H1 (cell line): ENCODE data around the gene PHF1. TPM values are rescaled to one million over a fixed set of nuclear protein-coding genes. Genes with fewer than 3 reads are reported as not detected.
A peak's percentile ranks its signal among the peaks of the same experiment; 100 is the strongest.

Experiments used
- CTCF ChIA-PET: fragments of 300-600 bp; sonication (Branson Sonifier 250); formaldehyde crosslinking; loops from one replicate; lab custom pipeline; 2021; ENCODE audit not compliant: partially characterized antibody; lab: Charles Lee
- POLR2A ChIA-PET: fragments of 300-600 bp; sonication (Branson Sonifier 250); formaldehyde crosslinking; loops from one replicate; lab custom pipeline; 2021; ENCODE audit warnings: inconsistent platforms; ENCODE audit not compliant: partially characterized antibody; lab: Charles Lee
- DNase-seq, 2 experiments: peaks; one replicate each; pipeline versions ENCODE4 v3.0.0 to v3.0.0-alpha.2; 2010 to 2022; ENCODE audit warnings: low spot score in 2 of 2, low read depth in 1 of 2, mixed read lengths in 1 of 2
- FAIRE-seq: peaks from 2 replicates; lab custom pipeline; 2011; peaks lifted over from hg19 to GRCh38; lab: Jason Lieb, UNC
- H2AFZ ChIP-seq: 2 replicates; pipeline ENCODE4 v1.8.1; 2012; ENCODE audit warnings: low read length, inconsistent platforms
- H2AK5ac ChIP-seq: 2 replicates; pipeline ENCODE4 v1.6.1; 2013; ENCODE audit warnings: low read depth, low read length
- H2BK120ac ChIP-seq: replicated peaks from 2 replicates; pipeline ENCODE3; 2013; ENCODE audit warnings: low read depth, low read length, inconsistent platforms
- H2BK12ac ChIP-seq: 2 replicates; pipeline ENCODE4 v1.6.1; 2013; ENCODE audit warnings: low read depth, low read length
- H2BK15ac ChIP-seq: 2 replicates; pipeline ENCODE4 v1.6.1; 2013; ENCODE audit warnings: low read length
- H2BK20ac ChIP-seq: 2 replicates; pipeline ENCODE4 v1.6.1; 2013; ENCODE audit warnings: low read length
- H2BK5ac ChIP-seq: 2 replicates; pipeline ENCODE4 v1.6.1; 2013; ENCODE audit warnings: low read depth, low read length
- H3K14ac ChIP-seq: 2 replicates; pipeline ENCODE4 v1.6.1; 2013; ENCODE audit warnings: inconsistent platforms; ENCODE audit not compliant: insufficient read length
- H3K18ac ChIP-seq: 2 replicates; pipeline ENCODE4 v1.6.1; 2013; ENCODE audit warnings: low read length; ENCODE audit errors: extremely low read depth
- H3K23ac ChIP-seq: 2 replicates; pipeline ENCODE4 v1.6.1; 2013; ENCODE audit warnings: inconsistent platforms; ENCODE audit not compliant: insufficient read length
- H3K23me2 ChIP-seq: 2 replicates; pipeline ENCODE4 v1.6.1; 2013; ENCODE audit warnings: low read depth, low read length
- H3K27ac ChIP-seq: 2 replicates; pipeline ENCODE4 v1.6.1; 2011; ENCODE audit warnings: low read depth, low read length, inconsistent platforms
- H3K27me3 ChIP-seq, 4 experiments: replicated peaks in 1 of 4; 1 replicate in 1 of 4; 2 replicates in 3 of 4; pipeline versions ENCODE4 v1.6.1 to v1.8.1; 2011 to 2013; ENCODE audit warnings: low read length in 3 of 4, mild to moderate bottlenecking in 3 of 4, inconsistent platforms in 2 of 4, mixed read lengths in 2 of 4, moderate library complexity in 1 of 4; ENCODE audit not compliant: control insufficient read depth in 3 of 4, insufficient read depth in 3 of 4; ENCODE audit errors: extremely low read depth in 1 of 4
- H3K36me3 ChIP-seq, 4 experiments: 2 replicates each; pipeline versions ENCODE4 v1.6.1 to v1.8.1; 2011 to 2013; ENCODE audit warnings: mild to moderate bottlenecking in 4 of 4, low read length in 3 of 4, moderate library complexity in 2 of 4, control low read depth in 1 of 4, inconsistent platforms in 1 of 4; ENCODE audit not compliant: insufficient read depth in 4 of 4, control insufficient read depth in 2 of 4
- H3K4ac ChIP-seq: replicated peaks from 2 replicates; pipeline ENCODE3; 2013; ENCODE audit warnings: low read length, low read depth, mixed read lengths, inconsistent platforms; ENCODE audit not compliant: insufficient read length
- H3K4me1 ChIP-seq, 4 experiments: replicated peaks in 1 of 4; 1 replicate in 1 of 4; 2 replicates in 3 of 4; pipeline versions ENCODE4 v1.6.1 to v1.8.1; 2011 to 2013; ENCODE audit warnings: low read length in 3 of 4, inconsistent platforms in 2 of 4, mixed read lengths in 1 of 4; ENCODE audit not compliant: insufficient read depth in 4 of 4, control insufficient read depth in 3 of 4
- H3K4me2 ChIP-seq, 2 experiments: 2 replicates each; pipeline versions ENCODE4 v1.6.1 to v1.8.1; 2011 to 2013; ENCODE audit warnings: low read depth in 2 of 2, low read length in 2 of 2, control low read depth in 1 of 2, inconsistent platforms in 1 of 2, mild to moderate bottlenecking in 1 of 2; ENCODE audit not compliant: insufficient read depth in 1 of 2
- H3K4me3 ChIP-seq, 4 experiments: fragments of 200-600, 300-600 bp in 1 of 4; sonication (generic), shearing (Covaris generic), sonication (Bioruptor Twin) in 1 of 4; 2 replicates each; pipeline versions ENCODE4 v1.5.1 to v1.8.1; 2011 to 2016; ENCODE audit warnings: low read length in 4 of 4, low read depth in 3 of 4, control low read depth in 2 of 4, inconsistent platforms in 2 of 4, mild to moderate bottlenecking in 2 of 4, mixed read lengths in 1 of 4, moderate library complexity in 1 of 4; ENCODE audit not compliant: insufficient read depth in 2 of 4; ENCODE audit errors: extremely low read depth in 1 of 4
- H3K56ac ChIP-seq: replicated peaks from 2 replicates; pipeline ENCODE3; 2013; ENCODE audit warnings: low read depth, mild to moderate bottlenecking, mixed read lengths, low read length, inconsistent platforms; ENCODE audit not compliant: insufficient read length
- H3K79me1 ChIP-seq: 2 replicates; pipeline ENCODE4 v1.6.1; 2013; ENCODE audit warnings: low read depth, low read length, control low read depth
- H3K79me2 ChIP-seq, 2 experiments: 2 replicates each; pipeline versions ENCODE4 v1.6.1 to v1.8.1; 2012 to 2013; ENCODE audit warnings: low read length in 2 of 2, mild to moderate bottlenecking in 2 of 2, inconsistent platforms in 1 of 2; ENCODE audit not compliant: insufficient read depth in 2 of 2, control insufficient read depth in 1 of 2
- H3K9ac ChIP-seq, 4 experiments: replicated peaks in 1 of 4; 1 replicate in 1 of 4; 2 replicates in 3 of 4; pipeline versions ENCODE4 v1.6.1 to v1.8.1; 2011 to 2013; ENCODE audit warnings: low read depth in 3 of 4, low read length in 3 of 4, control low read depth in 2 of 4, mild to moderate bottlenecking in 2 of 4, moderate library complexity in 2 of 4, inconsistent platforms in 1 of 4; ENCODE audit errors: extremely low read depth in 1 of 4
- H3K9me3 ChIP-seq, 2 experiments: 2 replicates each; pipeline versions ENCODE4 v1.6.1 to v1.8.1; 2012 to 2013; ENCODE audit warnings: mild to moderate bottlenecking in 2 of 2, moderate library complexity in 2 of 2, control low read depth in 1 of 2, inconsistent platforms in 1 of 2, low read depth in 1 of 2, low read length in 1 of 2, mixed read lengths in 1 of 2; ENCODE audit not compliant: insufficient read depth in 2 of 2
- H4K20me1 ChIP-seq, 2 experiments: replicated peaks in 1 of 2; 2 replicates each; pipeline versions ENCODE3 to v1.8.1; 2011 to 2013; ENCODE audit warnings: inconsistent platforms in 2 of 2, low read length in 2 of 2, mild to moderate bottlenecking in 1 of 2; ENCODE audit not compliant: insufficient read depth in 2 of 2, control insufficient read depth in 1 of 2
- H4K5ac ChIP-seq: 2 replicates; pipeline ENCODE4 v1.6.1; 2013; ENCODE audit warnings: low read length, low read depth, mixed read lengths, inconsistent platforms; ENCODE audit not compliant: insufficient read length
- H4K8ac ChIP-seq: 2 replicates; pipeline ENCODE4 v1.8.0; 2013; ENCODE audit warnings: mild to moderate bottlenecking, moderate library complexity, low read length, inconsistent platforms; ENCODE audit not compliant: insufficient read depth; ENCODE audit errors: extremely low read depth
- H4K91ac ChIP-seq: replicated peaks from 2 replicates; pipeline ENCODE3; 2013; ENCODE audit warnings: low read length, mixed read lengths, inconsistent platforms; ENCODE audit not compliant: insufficient read length
- BACH1 ChIP-seq: IDR thresholded peaks from 2 replicates; pipeline ENCODE4 v1.6.1; 2012; ENCODE audit warnings: low read length, improper control_type of control experiment
- CREB1 ChIP-seq: IDR thresholded peaks from 2 replicates; pipeline ENCODE4 v1.6.1; 2012; ENCODE audit warnings: inconsistent platforms
- KDM4A ChIP-seq: IDR thresholded peaks from one replicate; pipeline ENCODE4 v1.7.1; 2012; ENCODE audit warnings: low read depth, mild to moderate bottlenecking, moderate library complexity, low read length, inconsistent platforms; ENCODE audit not compliant: severe bottlenecking
- POLR2AphosphoS5 ChIP-seq: IDR thresholded peaks from 2 replicates; pipeline ENCODE4 v1.6.1; 2011; ENCODE audit warnings: low read depth, low read length
- TAF1 ChIP-seq: IDR thresholded peaks from 2 replicates; pipeline ENCODE4 v1.6.1; 2011; ENCODE audit warnings: mild to moderate bottlenecking, low read depth, low read length
- YY1 ChIP-seq: IDR thresholded peaks from 2 replicates; pipeline ENCODE4 v1.6.1; 2011; ENCODE audit warnings: low read depth, mild to moderate bottlenecking, low read length
- WGBS, 2 experiments: shearing (Covaris generic) in 1 of 2; methylation state at CpG; one replicate each; pipeline versions ENCODE4 v1.1.6 to v1.1.7; 2013 to 2015; ENCODE audit warnings: low lambda C conversion rate in 2 of 2, mixed read lengths in 2 of 2, inconsistent platforms in 1 of 2, low coverage in 1 of 2, missing lambda C conversion rate in 1 of 2; ENCODE audit not compliant: insufficient replicate concordance in 2 of 2, insufficient coverage in 1 of 2, insufficient read length in 1 of 2; ENCODE audit errors: extremely low coverage in 1 of 2, missing lambda C conversion rate in 1 of 2; 5-methylcytosine and 5-hydroxymethylcytosine counted together
- polyA plus RNA-seq, 7 experiments: library from polyadenylated mRNA; depleted of rRNA in 3 of 7; stranded (reverse) in 5 of 7; unstranded in 2 of 7; fragments of >200 nt in 5 of 7; fragments of 200-250 nt in 2 of 7; gene quantifications; 1 replicate in 5 of 7; 2 replicates in 1 of 7; 4 replicates in 1 of 7; pipeline versions ENCODE4 v1.2.1 to v1.2.3, GENCODE V29; 2011 to 2013; ENCODE audit warnings: missing spikeins in 2 of 7, mixed read lengths in 2 of 7
- total RNA-seq: library from RNA; stranded (reverse); fragmentation: NEBNext Ultra II Directional; extraction: Animal tissue kit (Norgen Biotek cat#: 25700); gene quantifications from 2 replicates; pipeline ENCODE4 v1.2.1, GENCODE V29; 2021
- TF ChIP-seq, protein P1 (sequence below), 3 experiments: IDR thresholded peaks; 1 replicate in 2 of 3; 2 replicates in 1 of 3; pipeline versions ENCODE4 v1.5.1 to v1.6.1; 2011; ENCODE audit warnings: low read length in 3 of 3, mild to moderate bottlenecking in 3 of 3, inconsistent platforms in 2 of 3, low read depth in 1 of 3, moderate library complexity in 1 of 3; ENCODE audit not compliant: insufficient read depth in 1 of 3; ENCODE audit errors: control extremely low read depth in 1 of 3

The PHF1 gene
- total and polyA plus RNA-seq, 2 of the 8 experiments (the other 6 are each of a cell fraction or from before 2014, with no cell fraction given) = 47.3 to 78.6 TPM

- peaks cover 21 to 73% of the 10 kb centered on the region in 2 experiments for H3K79me2 ChIP-seq
- H3K9me3 ChIP-seq = no peaks in the 10 kb centered on the region
- H2BK5ac ChIP-seq = 0 out of 2 replicates have a peak overlapping the region, but pooled peaks have one; percentile 90
- peak overlapping the region; percentile 96 for H4K5ac ChIP-seq
- CTCF ChIA-PET = interaction anchor here (0.7 to 4.4 kb wide), 19 partner anchors 9 to 178 kb away, joined by 3 to 37 read pairs (median 4); partner anchors contain the start of genes CUTA and ZBTB22
- peaks cover 6 to 49% (median 19%) of the 10 kb centered on the region in 4 experiments for H3K4me1 ChIP-seq
- no peak overlapping the region for H2AK5ac ChIP-seq
- no peak overlapping the region for H4K8ac ChIP-seq
- H4K91ac ChIP-seq = peak overlapping the region; percentile 61
- H3K14ac ChIP-seq = no peak overlapping the region
- peaks cover 16% of the 10 kb centered on the region for H3K79me1 ChIP-seq
- no peak overlapping the region for H2BK12ac ChIP-seq
- H3K27ac ChIP-seq = peak overlapping the region; percentile 69; the same call in 1 of the 2 replicates
- peak overlapping the region in 3 of 4 experiments; percentile 16 to 50 (median 43); a peak in 2 of 7 replicates for H3K9ac ChIP-seq
- H3K4me2 ChIP-seq = peak overlapping the region; percentile 83 to 87
- no peak overlapping the region for H3K4ac ChIP-seq
- H2AFZ ChIP-seq = no peak overlapping the region
- POLR2A ChIA-PET = interaction anchor here (0.6 to 3.6 kb wide), 15 partner anchors 8 to 185 kb away, joined by 3 to 23 read pairs (median 4); partner anchors contain the start of genes B3GALT4, CUTA, PHF1 and ZBTB9
- peaks cover 0 to 11% (median 8%) of the 10 kb centered on the region in 4 experiments; a peak in 5 of 8 replicates for H3K36me3 ChIP-seq
- H4K20me1 ChIP-seq = peaks cover 0 to 9% of the 10 kb centered on the region in 2 experiments
- no peak overlapping the region for H3K56ac ChIP-seq
- WGBS, 2 experiments = 11% methylated on average over 5 of the region's 43 CpGs; no CpG with 5 or more reads in 1 of the 2 experiments
- H3K23ac ChIP-seq = no peak overlapping the region
- peak overlapping the region; percentile 40 to 70 (median 55) for H3K4me3 ChIP-seq
- H3K18ac ChIP-seq = peak overlapping the region; percentile 72; the same call in 1 of the 2 replicates
- H2BK20ac ChIP-seq = no peak overlapping the region
- peaks cover 18% of the 10 kb centered on the region for H3K23me2 ChIP-seq
- DNase-seq (peak in 1 of 2 experiments; percentile 93), FAIRE-seq (no peak)
- no peaks in the 10 kb centered on the region for H3K27me3 ChIP-seq
- H2BK120ac ChIP-seq = no peak overlapping the region
- no peak overlapping the region for H2BK15ac ChIP-seq
- TF ChIP-seq YY1 = no peak
- peak; percentile 28; the same call in 1 of the 2 replicates for TF ChIP-seq BACH1
- 0 out of 2 replicates have a peak, but pooled peaks have one; percentile 45 for TF ChIP-seq TAF1
- TF ChIP-seq, protein P1, sequence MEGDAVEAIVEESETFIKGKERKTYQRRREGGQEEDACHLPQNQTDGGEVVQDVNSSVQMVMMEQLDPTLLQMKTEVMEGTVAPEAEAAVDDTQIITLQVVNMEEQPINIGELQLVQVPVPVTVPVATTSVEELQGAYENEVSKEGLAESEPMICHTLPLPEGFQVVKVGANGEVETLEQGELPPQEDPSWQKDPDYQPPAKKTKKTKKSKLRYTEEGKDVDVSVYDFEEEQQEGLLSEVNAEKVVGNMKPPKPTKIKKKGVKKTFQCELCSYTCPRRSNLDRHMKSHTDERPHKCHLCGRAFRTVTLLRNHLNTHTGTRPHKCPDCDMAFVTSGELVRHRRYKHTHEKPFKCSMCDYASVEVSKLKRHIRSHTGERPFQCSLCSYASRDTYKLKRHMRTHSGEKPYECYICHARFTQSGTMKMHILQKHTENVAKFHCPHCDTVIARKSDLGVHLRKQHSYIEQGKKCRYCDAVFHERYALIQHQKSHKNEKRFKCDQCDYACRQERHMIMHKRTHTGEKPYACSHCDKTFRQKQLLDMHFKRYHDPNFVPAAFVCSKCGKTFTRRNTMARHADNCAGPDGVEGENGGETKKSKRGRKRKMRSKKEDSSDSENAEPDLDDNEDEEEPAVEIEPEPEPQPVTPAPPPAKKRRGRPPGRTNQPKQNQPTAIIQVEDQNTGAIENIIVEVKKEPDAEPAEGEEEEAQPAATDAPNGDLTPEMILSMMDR (IDR thresholded peaks at IDR 0.05; ENCODE audit: control extremely low read depth in 1 of 3, insufficient read depth in 1 of 3, low read depth in 1 of 3, low read length in 3 of 3) = peak in 2 of 3 experiments; percentile 61 to 63; a peak in 3 of 4 replicates
- TF ChIP-seq POLR2AphosphoS5 = peak; percentile 46
- TF ChIP-seq CREB1 = no peak
- TF ChIP-seq KDM4A = peak; percentile 46
Observed at GRCh38 chr6:33425668-33426577, 15.1 kb downstream of the PHF1 start.
